Embryonic facial prominence (tissue), 1 donor: ENCODE data around the gene LRRIQ1.

Experiments
- DNase-seq: peaks from one replicate; pipeline ENCODE4 v3.0.0-alpha.2; 2016; ENCODE audit errors: extremely low spot score

LRRIQ1 gene

DNA sequence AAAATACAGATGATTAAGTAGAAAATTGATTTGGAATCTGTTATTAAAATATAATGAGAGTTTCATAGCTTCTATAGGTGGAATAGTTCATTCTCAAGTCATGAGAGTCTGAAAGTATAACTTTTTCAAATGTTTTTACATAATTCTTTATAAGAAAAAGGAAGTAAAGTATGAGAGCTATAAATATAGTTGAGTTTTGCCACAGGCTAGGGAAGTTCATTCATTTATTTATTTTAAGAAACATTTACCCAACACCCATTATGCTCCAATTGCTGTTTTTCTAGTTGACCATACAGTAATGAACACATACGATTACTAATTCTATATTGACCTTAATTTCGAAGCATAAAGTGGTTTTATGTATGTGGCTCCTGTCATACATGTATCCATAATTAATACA lies 24.8 kb downstream of the LRRIQ1 start:
- no peak for DNase-seq

DNA sequence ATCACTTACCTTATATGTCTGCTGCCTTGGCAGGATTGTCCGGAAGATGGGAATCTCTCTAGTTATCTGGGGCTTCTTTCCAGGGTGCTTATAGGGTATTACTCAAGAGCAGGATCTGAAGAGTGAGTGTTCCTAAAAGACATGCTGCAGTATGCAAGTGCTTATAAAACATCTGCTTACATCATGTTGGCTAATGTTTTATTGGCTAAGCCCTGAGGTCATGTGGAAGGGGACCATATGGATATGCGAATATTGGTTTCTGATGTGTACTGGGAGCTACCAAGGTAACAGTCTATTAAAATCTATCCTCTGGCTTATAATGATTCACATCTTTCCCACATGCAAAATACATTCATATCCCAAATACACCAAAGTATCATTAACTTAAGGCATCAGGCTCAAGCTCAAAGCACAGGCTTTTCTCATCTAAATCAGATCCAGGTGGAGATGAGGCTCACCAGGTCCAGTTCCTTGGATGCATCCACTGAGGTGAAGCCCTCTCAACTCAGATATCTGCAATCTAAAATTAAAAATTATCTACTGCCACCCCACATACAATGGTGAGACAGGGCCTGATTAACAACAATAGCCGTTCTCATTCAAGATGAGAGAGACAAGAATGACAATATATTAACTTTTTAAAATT lies 29.8 kb downstream of the LRRIQ1 start:
- no peak for DNase-seq

GRCh38 chr12:85072826-85073225 lies 36.7 kb downstream of the LRRIQ1 start:
- DNase-seq: no peak

GRCh38 chr12:85076688-85077430 lies 40.7 kb downstream of the LRRIQ1 start:
- DNase-seq: peak; percentile 61

- no peak for DNase-seq
Measured at GRCh38 chr12:85085066-85085465, 48.9 kb downstream of the LRRIQ1 start.

- no peak for DNase-seq
Measured at GRCh38 chr12:85089792-85090191, 53.6 kb downstream of the LRRIQ1 start.

- no peak for DNase-seq
Measured at GRCh38 chr12:85092814-85093370, 56.7 kb downstream of the LRRIQ1 start.

- no peak for DNase-seq
Measured at GRCh38 chr12:85095501-85095900, 59.4 kb downstream of the LRRIQ1 start.

GRCh38 chr12:85130646-85131045 lies 94.5 kb downstream of the LRRIQ1 start:
- DNase-seq: no peak

GRCh38 chr12:85138833-85139232 lies 102.7 kb downstream of the LRRIQ1 start:
- no peak for DNase-seq

- DNase-seq: no peak
Measured at GRCh38 chr12:85147331-85147730, 111.2 kb downstream of the LRRIQ1 start.

GRCh38 chr12:85152311-85152729 lies 116.2 kb downstream of the LRRIQ1 start:
- DNase-seq: no peak

GRCh38 chr12:85155791-85156190 lies 119.6 kb downstream of the LRRIQ1 start:
- DNase-seq: no peak

DNA sequence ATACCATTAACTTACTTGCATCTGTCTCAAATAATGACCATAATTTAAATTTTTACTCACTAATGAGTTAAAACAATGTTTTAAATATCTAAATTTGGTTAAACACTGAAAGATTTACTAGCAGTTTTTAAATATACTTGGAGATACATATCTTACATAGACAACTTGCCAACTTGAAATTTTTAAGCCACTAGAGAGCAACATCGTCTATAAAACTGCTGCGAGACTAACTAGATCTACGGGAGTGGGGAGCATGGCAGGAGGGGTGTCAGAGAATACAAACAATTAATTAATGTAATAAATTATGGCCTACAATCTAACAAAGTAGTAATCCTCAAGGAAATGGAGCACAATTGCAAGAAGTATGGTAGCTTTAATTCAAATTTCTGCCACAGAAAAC lies 120.4 kb downstream of the LRRIQ1 start:
- DNase-seq: peak; percentile 15

DNA sequence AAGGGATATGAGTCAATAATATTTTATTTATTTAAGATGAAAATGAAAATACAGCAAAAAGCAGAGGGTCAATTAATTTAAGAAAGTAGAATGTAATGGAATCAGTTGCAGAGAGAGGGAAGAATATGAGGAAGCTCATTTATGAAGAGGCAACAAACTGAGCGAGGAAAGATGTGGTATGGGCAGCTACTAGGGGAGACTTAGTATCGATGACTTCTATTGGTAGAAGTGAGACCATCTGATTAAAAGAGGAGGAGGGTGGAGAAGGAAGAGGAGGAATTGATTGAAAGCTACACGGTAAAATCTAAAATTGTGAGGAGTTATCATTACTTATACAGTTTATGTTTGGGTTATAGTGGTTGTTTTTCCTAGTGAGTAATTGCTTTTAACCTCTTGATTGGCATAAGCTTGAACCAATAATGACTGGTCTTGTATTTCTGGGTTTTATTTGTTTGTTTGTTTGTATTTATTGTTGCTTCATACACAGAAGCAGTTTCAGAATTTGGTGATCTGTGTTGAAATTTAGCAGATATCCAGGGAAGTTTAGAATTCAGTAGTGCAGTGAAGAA lies 121.0 kb downstream of the LRRIQ1 start:
- no peak for DNase-seq

GRCh38 chr12:85163752-85164321 lies 127.7 kb downstream of the LRRIQ1 start:
- DNase-seq: no peak

DNA sequence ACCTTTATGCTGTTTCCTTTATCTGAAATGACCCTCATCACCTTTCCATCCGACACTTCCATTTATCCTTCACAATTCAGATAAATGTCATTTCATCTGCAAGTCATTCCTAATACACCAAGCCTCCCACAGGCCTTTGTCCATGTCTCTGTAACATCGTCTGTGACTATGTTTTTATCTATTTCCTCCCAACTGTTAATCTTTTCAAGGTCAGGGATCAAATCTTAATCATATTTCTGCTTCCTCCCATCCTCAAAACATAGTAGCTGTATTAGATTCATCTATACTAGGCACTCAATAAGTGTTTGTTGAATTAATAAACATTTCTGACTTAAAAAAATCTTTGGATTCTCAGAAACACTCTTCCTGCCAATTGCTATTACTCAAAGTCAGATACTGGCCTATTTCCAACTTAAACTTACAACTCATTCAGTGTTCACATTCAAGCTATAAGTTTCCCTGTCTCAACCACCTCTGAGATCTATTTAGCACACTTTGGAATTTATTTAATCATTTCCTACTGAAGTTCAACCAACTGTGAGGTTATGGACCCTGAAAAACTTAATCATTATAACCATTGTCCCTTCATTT lies 143.6 kb downstream of the LRRIQ1 start:
- no peak for DNase-seq

GRCh38 chr12:85182699-85183098 lies 146.5 kb downstream of the LRRIQ1 start:
- DNase-seq: peak; percentile 48

DNA sequence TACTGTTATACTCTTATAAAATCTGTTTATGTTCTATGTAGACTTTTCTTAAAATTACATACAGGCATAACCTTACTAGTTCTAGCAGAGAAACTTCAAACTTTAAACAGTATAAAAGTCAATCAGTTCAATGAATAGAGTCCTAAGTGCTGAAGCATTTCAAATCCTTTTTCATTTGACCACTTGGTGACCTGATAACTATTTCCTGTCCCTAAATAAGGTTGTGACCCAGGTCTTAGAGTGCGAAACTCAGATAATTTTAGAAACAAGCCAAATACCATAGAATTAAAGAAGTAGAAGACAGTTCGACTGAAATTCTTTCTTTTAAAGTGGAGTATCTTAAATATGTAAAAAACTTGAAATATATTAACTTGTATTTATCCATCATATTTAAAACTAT lies 147.7 kb downstream of the LRRIQ1 start:
- no peak for DNase-seq

- DNase-seq: no peak
Measured at GRCh38 chr12:85186236-85186635, 150.1 kb downstream of the LRRIQ1 start.

GRCh38 chr12:85188619-85189018 lies 152.5 kb downstream of the LRRIQ1 start:
- no peak for DNase-seq

DNA sequence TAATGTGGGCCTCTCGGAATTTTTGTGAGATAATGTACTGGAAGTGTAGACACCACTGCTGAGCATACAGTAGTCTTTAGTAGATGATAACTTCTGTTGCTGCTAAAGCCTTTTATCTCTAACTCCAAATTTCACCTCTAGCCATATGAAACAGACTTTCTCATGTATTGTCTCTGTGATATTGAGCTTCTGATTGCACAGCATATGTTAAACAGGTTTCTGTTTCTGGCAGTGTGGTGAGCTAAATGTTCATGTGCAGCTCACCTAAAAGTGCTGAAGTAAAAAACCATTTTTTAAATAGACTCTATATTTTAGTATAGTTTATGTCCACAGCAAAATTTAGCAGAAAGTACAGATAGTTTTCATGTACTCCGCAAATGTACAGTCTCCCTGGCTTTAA lies 154.6 kb downstream of the LRRIQ1 start:
- no peak for DNase-seq
